GDM1 (cell line): Measurements from ENCODE around the gene TM4SF4.

ENCODE experiments used
- DNase-seq: peaks from one replicate; lab custom pipeline; 2025; lab: John Stamatoyannopoulos, UW

TM4SF4 gene

DNA sequence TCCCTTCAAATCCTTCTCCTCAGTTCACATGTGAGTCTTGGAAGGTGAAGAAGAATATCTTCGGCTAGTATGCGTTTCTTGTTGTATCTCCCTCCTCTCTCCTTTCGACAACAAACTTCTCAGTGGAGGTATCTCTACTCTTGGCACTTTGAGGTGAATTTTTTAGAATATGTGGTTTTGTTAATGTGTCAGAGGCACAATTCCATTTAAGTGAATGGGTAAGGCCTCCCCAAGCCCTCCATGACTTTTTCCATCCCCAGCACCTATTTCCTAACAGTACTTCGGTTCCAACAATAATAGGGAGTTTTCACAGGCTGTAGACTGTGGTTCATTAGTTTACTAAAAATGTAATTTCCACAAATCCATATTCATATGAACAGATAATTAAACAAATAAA, 74.2 kb downstream of the TM4SF4 start:
- no peak for DNase-seq

DNA sequence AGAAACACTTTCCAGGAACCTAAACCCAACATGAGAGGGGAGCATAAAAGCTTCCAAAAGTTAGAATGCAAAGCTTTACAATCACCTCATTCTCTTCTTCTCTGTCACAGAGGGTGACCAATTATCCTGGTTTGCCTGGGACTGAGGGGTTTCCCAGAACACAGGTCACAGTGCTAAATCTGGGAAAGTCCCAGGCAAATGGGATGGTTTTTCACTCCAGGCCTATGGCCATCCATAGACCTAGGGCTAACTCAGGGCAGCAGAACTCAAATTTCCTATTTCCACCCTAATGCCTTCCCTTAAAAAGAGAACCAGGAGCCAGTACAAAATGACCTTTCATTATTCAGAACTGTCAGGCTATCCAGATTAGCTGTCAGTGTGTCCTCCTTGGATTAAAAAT, 77.0 kb downstream of the TM4SF4 start:
- DNase-seq = no peak

DNA sequence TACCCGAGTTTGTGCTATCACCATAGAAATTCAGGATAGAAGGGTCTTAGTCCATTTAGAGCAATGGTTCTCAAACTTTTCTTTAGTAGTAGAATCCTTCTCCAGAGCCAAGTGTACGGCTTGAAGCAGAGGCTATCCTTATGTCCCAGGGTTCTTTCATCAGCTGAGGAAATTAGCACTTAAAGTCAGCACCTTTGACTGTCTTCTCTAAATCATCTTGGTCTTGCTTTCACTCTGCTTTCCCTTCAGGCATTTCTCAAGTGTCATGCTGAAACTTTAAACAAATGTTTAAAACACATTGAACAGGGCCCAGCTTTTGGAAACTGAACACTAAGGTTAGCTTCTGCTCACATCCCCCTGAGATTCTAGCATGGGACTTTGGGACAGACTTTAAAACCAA, 78.2 kb downstream of the TM4SF4 start:
- no peak for DNase-seq
